Measurements from ENCODE around the gene BRD7. TPM values are rescaled to one million over a fixed set of nuclear protein-coding genes. Genes with fewer than 3 reads are reported as not detected.

BRD7 gene
- total and polyA plus RNA-seq, 2 of the 13 experiments (the other 11 are each of a cell fraction or from before 2014, with no cell fraction given), result 82.3 to 149 TPM

- no peak overlapping the region for H3K9ac ChIP-seq (ENCODE audit: insufficient read depth, low read depth, low read length)
- H3K27me3 ChIP-seq (ENCODE audit: control insufficient read depth in 1 of 2, insufficient read depth in 2 of 2, low read length in 2 of 2), result peaks cover 0 to 5% of the 10 kb centered on the region in 2 experiments; a peak in 1 of 5 replicates
- POLR2A ChIA-PET, result interaction anchor here (2.3 kb wide), 1 partner anchor 9 kb away, joined by 6 read pairs; no protein-coding TSS in a partner anchor
- DNase-seq (ENCODE audit: low spot score), result no peak
- H3K4me1 ChIP-seq (ENCODE audit: insufficient read depth, low read length), result peaks cover 59% of the 10 kb centered on the region
- peak; percentile 15 for ATAC-seq
- BruUV-seq (replicated peaks), result no TSS peak
- in situ Hi-C loops (cut with HindIII; ENCODE audit: extremely low pct_ligation_motif_present, low pct_unique_long_range_greater_than_20kb) (loop anchor here (5.0 kb wide), 1 partner anchor 35 kb away; the partner anchor contains the start of gene ADCY7), intact Hi-C loops (cut with micrococcal nuclease; ENCODE audit: unreplicated experiment) (loop anchor here (5.0 kb wide), 1 partner anchor 45 kb away; no protein-coding TSS in a partner anchor)
- peak overlapping the region in 2 of 3 experiments; percentile 25 to 55; a peak in 3 of 6 replicates for H3K4me3 ChIP-seq (replicated peaks in 1 of 3; ENCODE audit: insufficient read depth in 1 of 3, low read depth in 2 of 3, low read length in 3 of 3)
- CTCF ChIA-PET (ENCODE audit: low intra/inter-chr PET ratio, low total read pairs), result no interaction called here
- FAIRE-seq, result no peak
- H3K9me3 ChIP-seq (ENCODE audit: low read length), result no peaks in the 10 kb centered on the region
- no peak overlapping the region for H3K27ac ChIP-seq (ENCODE audit: extremely low read length, insufficient read depth, low read length)
- H3K4me2 ChIP-seq (ENCODE audit: low read depth, low read length), result peak overlapping the region; percentile 66
- WGBS (ENCODE audit: low lambda C conversion rate), result 20% methylated on average over 18 of the region's 21 CpGs
- no peaks in the 10 kb centered on the region for H4K20me1 ChIP-seq (ENCODE audit: insufficient read depth, low read length)
- no peaks in the 10 kb centered on the region for H3K36me3 ChIP-seq (replicated peaks in 1 of 2; ENCODE audit: control insufficient read depth in 1 of 2, insufficient read depth in 2 of 2, low read length in 2 of 2)
- H2AFZ ChIP-seq (ENCODE audit: low read length), result no peak overlapping the region
- no peaks in the 10 kb centered on the region for H3K79me2 ChIP-seq (ENCODE audit: insufficient read depth, low read length)
- TF ChIP-seq PATZ1 (CRISPR knock-in tag; IDR thresholded peaks at IDR 0.05), result 0 out of 2 replicates have a peak, but pooled peaks have one; percentile 15
- no peak for TF ChIP-seq SMAD3 (CRISPR knock-in tag; IDR thresholded peaks at IDR 0.05)
- TF ChIP-seq ZNF772 (CRISPR knock-in tag; IDR thresholded peaks at IDR 0.05), result 0 out of 2 replicates have a peak, but pooled peaks have one; percentile 32
- TF ChIP-seq HES4 (CRISPR knock-in tag; IDR thresholded peaks at IDR 0.05; ENCODE audit: borderline replicate concordance), result 0 out of 2 replicates have a peak, but pooled peaks have one; percentile 30
- peak; percentile 53; the same call in 1 of the 2 replicates for TF ChIP-seq FOSL2 (CRISPR knock-in tag; IDR thresholded peaks at IDR 0.05)
- TF ChIP-seq ZNF891 (CRISPR knock-in tag; IDR thresholded peaks at IDR 0.05), result no peak
- TF ChIP-seq ZNF317 (CRISPR knock-in tag; IDR thresholded peaks at IDR 0.05), result 0 out of 2 replicates have a peak, but pooled peaks have one; percentile 44
- peak; percentile 80 for TF ChIP-seq ZNF121 (CRISPR knock-in tag; IDR thresholded peaks at IDR 0.05)
- TF ChIP-seq MYC (CRISPR knock-in tag; IDR thresholded peaks at IDR 0.05; ENCODE audit: borderline replicate concordance), result 0 out of 2 replicates have a peak, but pooled peaks have one; percentile 11
- peak; percentile 39; the same call in 1 of the 2 replicates for TF ChIP-seq ZFX (CRISPR knock-in tag; IDR thresholded peaks at IDR 0.05; ENCODE audit: low read depth)
- 0 out of 2 replicates have a peak, but pooled peaks have one; percentile 35 for TF ChIP-seq ZFP82 (CRISPR knock-in tag; IDR thresholded peaks at IDR 0.05; ENCODE audit: borderline replicate concordance)
- TF ChIP-seq, protein P1, sequence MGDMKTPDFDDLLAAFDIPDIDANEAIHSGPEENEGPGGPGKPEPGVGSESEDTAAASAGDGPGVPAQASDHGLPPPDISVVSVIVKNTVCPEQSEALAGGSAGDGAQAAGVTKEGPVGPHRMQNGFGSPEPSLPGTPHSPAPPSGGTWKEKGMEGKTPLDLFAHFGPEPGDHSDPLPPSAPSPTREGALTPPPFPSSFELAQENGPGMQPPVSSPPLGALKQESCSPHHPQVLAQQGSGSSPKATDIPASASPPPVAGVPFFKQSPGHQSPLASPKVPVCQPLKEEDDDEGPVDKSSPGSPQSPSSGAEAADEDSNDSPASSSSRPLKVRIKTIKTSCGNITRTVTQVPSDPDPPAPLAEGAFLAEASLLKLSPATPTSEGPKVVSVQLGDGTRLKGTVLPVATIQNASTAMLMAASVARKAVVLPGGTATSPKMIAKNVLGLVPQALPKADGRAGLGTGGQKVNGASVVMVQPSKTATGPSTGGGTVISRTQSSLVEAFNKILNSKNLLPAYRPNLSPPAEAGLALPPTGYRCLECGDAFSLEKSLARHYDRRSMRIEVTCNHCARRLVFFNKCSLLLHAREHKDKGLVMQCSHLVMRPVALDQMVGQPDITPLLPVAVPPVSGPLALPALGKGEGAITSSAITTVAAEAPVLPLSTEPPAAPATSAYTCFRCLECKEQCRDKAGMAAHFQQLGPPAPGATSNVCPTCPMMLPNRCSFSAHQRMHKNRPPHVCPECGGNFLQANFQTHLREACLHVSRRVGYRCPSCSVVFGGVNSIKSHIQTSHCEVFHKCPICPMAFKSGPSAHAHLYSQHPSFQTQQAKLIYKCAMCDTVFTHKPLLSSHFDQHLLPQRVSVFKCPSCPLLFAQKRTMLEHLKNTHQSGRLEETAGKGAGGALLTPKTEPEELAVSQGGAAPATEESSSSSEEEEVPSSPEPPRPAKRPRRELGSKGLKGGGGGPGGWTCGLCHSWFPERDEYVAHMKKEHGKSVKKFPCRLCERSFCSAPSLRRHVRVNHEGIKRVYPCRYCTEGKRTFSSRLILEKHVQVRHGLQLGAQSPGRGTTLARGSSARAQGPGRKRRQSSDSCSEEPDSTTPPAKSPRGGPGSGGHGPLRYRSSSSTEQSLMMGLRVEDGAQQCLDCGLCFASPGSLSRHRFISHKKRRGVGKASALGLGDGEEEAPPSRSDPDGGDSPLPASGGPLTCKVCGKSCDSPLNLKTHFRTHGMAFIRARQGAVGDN (CRISPR knock-in tag; IDR thresholded peaks at IDR 0.05), result peak; percentile 41; the same call in 1 of the 2 replicates
- 0 out of 2 replicates have a peak, but pooled peaks have one; percentile 35 for TF ChIP-seq BCL3 (CRISPR knock-in tag; IDR thresholded peaks at IDR 0.05)
- TF ChIP-seq REL (CRISPR knock-in tag; conservative IDR thresholded peaks at IDR 0.05), result no peak
- TF ChIP-seq ZNF563 (CRISPR knock-in tag; IDR thresholded peaks at IDR 0.05), result peak; percentile 59; the same call in 1 of the 2 replicates
These were observed 66.9 kb downstream of the BRD7 start for GRCh38 chr16:50301626-50302471.

Measured in HepG2 (cell line).